ENCODE results near the gene RNF39. TPM values are rescaled to one million over a fixed set of nuclear protein-coding genes. Genes with fewer than 3 reads are reported as not detected.
"Not testable (repeated sequence)": the region's sequence is repeated elsewhere in the genome, so short reads cannot be mapped to it uniquely, and the experiment has no call there.

The RNF39 gene, protein sequence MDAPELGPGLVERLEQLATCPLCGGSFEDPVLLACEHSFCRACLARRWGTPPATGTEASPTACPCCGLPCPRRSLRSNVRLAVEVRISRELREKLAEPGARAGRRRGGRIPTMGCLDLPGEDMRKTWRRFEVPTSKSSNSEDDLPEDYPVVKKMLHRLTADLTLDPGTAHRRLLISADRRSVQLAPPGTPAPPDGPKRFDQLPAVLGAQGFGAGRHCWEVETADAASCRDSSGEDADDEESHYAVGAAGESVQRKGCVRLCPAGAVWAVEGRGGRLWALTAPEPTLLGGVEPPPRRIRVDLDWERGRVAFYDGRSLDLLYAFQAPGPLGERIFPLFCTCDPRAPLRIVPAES
- total RNA-seq (2014; rRNA removed; shearing (Covaris generic); ENCODE audit: low replicate concordance): not detected in 2 replicates

DNA sequence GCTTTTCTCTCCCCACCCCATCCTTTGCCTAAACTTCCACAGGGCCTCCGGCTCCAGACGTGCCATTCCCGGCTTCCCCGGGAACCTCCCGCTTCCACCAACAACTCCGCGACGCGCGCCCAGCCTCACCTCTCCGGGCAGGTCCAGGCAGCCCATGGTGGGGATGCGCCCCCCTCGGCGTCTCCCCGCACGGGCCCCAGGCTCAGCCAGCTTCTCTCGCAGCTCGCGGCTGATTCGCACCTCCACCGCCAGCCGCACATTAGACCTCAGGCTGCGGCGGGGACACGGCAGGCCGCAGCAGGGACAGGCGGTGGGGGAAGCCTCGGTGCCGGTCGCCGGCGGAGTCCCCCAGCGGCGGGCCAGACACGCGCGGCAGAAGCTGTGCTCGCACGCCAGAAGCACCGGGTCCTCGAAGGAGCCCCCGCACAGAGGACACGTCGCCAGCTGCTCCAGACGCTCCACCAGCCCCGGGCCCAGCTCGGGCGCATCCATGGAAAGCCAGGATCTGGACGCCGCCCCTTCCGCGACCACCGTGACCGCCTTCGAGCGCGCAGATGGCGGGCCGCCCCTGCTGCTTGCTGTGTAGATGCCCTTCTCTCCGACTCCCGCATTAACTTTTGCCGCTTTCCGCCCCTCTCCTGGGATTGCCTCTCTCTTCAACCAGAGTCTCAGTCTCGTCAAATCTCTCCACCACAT, at the start of gene RNF39:
TSS of gene RNF39 (minus strand) at position 676 of the 696 bp plus-strand sequence. CDS start at position 492, 184 bp downstream.
- no peaks in the 10 kb centered on the region for H3K79me2 ChIP-seq (ENCODE audit: low read length)
- no peaks in the 10 kb centered on the region for H3K9me2 ChIP-seq (replicated peaks; ENCODE audit: insufficient read depth, low read length)
- no peak within 1 kb of the TSS for H2AFZ ChIP-seq (ENCODE audit: low read length)
- no peaks in the 10 kb centered on the region for H3K27me3 ChIP-seq (ENCODE audit: low read length)
- no peak for DNase-seq
- H3K9ac ChIP-seq (ENCODE audit: low read length): no peak within 1 kb of the TSS
- no peak within 1 kb of the TSS for H3K4me3 ChIP-seq (ENCODE audit: low read length)
- H3K4me2 ChIP-seq (ENCODE audit: low read depth, low read length, poor library complexity, severe bottlenecking): no peak within 1 kb of the TSS
- no peak within 1 kb of the TSS for H3K27ac ChIP-seq (ENCODE audit: low read length)
- no peaks in the 10 kb centered on the region for H3K9me3 ChIP-seq (ENCODE audit: low read length)
- H3K4me1 ChIP-seq (ENCODE audit: low read length): no peaks in the 10 kb centered on the region
- no peaks in the 10 kb centered on the region for H4K20me1 ChIP-seq (ENCODE audit: insufficient read depth, low read depth, low read length)
- no peaks in the 10 kb centered on the region for H3K36me3 ChIP-seq (ENCODE audit: insufficient read depth, low read length)

DNA sequence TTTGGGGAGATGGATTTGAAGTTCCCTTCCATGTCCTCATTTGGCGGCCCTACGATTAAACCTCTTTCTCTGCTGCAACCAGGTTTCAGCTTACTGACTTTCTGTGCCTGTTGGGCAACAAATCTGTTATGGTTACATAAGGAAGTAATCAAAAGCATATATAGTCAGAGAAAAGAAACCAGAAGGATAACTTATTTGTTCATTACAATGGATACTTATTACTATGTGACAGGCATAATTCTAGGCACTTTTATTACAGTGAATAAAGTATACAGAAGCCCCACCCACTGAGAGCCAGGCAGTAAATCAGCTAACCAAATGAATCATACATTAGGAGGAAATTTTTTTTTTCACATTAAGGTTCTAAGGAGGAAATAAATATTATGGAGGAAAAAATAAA, 46.9 kb upstream of the RNF39 start:
- Histone ChIP-seq H2AFZ (ENCODE audit: low read length) (no peak overlapping the region), H4K20me1 (ENCODE audit: insufficient read depth, low read depth, low read length) (no peaks in the 10 kb centered on the region), H3K9ac (ENCODE audit: low read length) (no peak overlapping the region), H3K4me1 (ENCODE audit: low read length) (no peaks in the 10 kb centered on the region), H3K9me2 (replicated peaks; ENCODE audit: insufficient read depth, low read length) (no peaks in the 10 kb centered on the region), H3K4me2 (ENCODE audit: low read depth, low read length, poor library complexity, severe bottlenecking) (no peak overlapping the region), H3K79me2 (ENCODE audit: low read length) (no peaks in the 10 kb centered on the region), H3K4me3 (ENCODE audit: low read length) (no peak overlapping the region), H3K36me3 (ENCODE audit: insufficient read depth, low read length) (no peaks in the 10 kb centered on the region), H3K27me3 (ENCODE audit: low read length) (no peaks in the 10 kb centered on the region), H3K27ac (ENCODE audit: low read length) (no peak overlapping the region), H3K9me3 (ENCODE audit: low read length) (no peaks in the 10 kb centered on the region)
- DNase-seq: no peak

DNA sequence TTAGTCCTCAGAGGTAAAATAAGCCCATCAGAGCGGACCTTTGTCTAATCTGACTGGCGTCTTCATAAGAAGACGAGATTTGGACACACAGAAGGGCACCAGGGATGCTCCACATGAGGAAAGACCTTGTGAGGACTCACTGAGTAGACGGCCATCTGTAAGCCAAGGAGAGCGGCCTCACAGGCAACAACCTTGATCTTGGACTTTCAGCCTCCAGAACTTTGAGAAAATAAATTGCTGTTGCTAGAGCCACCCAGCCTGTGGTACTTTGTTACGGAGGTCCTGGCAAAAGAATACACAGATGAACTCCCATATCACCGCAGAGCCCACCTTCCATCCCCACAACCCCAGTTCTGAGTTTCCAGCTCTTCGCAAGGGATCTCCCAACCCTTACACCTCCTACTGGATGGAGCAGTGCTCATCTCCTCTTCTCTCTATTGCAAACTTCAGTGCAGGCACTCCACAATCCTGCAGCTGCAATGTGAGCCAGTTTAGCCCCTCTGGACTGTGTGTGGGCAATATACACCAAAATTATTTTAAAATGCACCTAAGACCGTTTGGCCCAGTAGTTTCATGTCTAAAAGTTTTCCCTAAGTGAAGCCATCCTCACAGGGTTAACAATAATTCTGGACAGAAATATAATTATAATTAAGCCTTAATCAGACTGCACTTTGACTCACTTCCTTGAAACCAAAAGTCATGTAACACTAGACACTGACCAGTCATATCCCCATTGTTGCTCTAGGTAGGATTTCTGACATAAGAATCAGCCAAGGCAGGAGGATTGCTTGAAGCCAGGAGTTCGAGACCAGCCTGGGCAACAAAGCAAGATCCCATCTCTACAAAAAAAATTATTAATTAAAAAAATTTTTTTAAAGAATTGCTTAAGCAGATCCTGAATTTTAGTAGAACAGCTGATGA, 46.1 kb upstream of the RNF39 start:
- Histone ChIP-seq H3K36me3 (ENCODE audit: insufficient read depth, low read length) (no peaks in the 10 kb centered on the region), H3K27ac (ENCODE audit: low read length) (no peak overlapping the region), H4K20me1 (ENCODE audit: insufficient read depth, low read depth, low read length) (no peaks in the 10 kb centered on the region), H3K4me1 (ENCODE audit: low read length) (no peaks in the 10 kb centered on the region), H3K79me2 (ENCODE audit: low read length) (no peaks in the 10 kb centered on the region), H3K9me2 (replicated peaks; ENCODE audit: insufficient read depth, low read length) (no peaks in the 10 kb centered on the region), H3K4me2 (ENCODE audit: low read depth, low read length, poor library complexity, severe bottlenecking) (no peak overlapping the region), H3K4me3 (ENCODE audit: low read length) (no peak overlapping the region), H3K27me3 (ENCODE audit: low read length) (no peaks in the 10 kb centered on the region), H3K9me3 (ENCODE audit: low read length) (no peaks in the 10 kb centered on the region), H3K9ac (ENCODE audit: low read length) (no peak overlapping the region), H2AFZ (ENCODE audit: low read length) (no peak overlapping the region)
- DNase-seq: no peak

DNA sequence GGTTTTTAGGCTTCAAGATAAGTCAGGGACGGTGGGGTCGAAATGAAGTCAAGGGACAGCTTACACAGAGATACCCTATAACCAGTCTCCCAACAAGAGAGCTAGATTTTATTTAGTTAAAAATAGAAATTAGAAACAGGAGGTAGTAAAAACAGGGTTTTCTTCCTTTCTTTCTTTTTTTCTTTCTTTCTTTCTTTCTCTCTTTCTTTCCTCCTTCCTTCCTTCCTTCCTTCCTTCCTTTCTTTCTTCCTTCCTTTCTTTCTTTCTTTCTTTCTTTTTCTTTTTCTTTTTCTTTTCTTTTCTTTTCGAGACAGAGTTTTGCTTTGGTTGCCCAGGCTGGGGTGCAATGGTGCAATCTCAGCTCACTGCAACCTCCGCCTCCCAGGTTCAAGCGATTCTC, 43.1 kb upstream of the RNF39 start:
- not testable (repeated sequence) for H3K9me3 ChIP-seq (ENCODE audit: low read length); H3K4me3 ChIP-seq (ENCODE audit: low read length); H3K4me1 ChIP-seq (ENCODE audit: low read length); H3K27ac ChIP-seq (ENCODE audit: low read length); H3K79me2 ChIP-seq (ENCODE audit: low read length); H3K9me2 ChIP-seq (replicated peaks; ENCODE audit: insufficient read depth, low read length); DNase-seq; H4K20me1 ChIP-seq (ENCODE audit: insufficient read depth, low read depth, low read length); H2AFZ ChIP-seq (ENCODE audit: low read length); H3K9ac ChIP-seq (ENCODE audit: low read length); H3K27me3 ChIP-seq (ENCODE audit: low read length); H3K36me3 ChIP-seq (ENCODE audit: insufficient read depth, low read length); H3K4me2 ChIP-seq (ENCODE audit: low read depth, low read length, poor library complexity, severe bottlenecking)

GRCh38 chr6:30116724-30117123, 41.2 kb upstream of the RNF39 start:
- Histone ChIP-seq H3K9ac (ENCODE audit: low read length) (no peak overlapping the region), H3K79me2 (ENCODE audit: low read length) (no peaks in the 10 kb centered on the region), H3K9me3 (ENCODE audit: low read length) (no peaks in the 10 kb centered on the region), H3K27ac (ENCODE audit: low read length) (no peak overlapping the region), H3K27me3 (ENCODE audit: low read length) (no peaks in the 10 kb centered on the region), H2AFZ (ENCODE audit: low read length) (no peak overlapping the region), H3K4me2 (ENCODE audit: low read depth, low read length, poor library complexity, severe bottlenecking) (no peak overlapping the region), H3K4me1 (ENCODE audit: low read length) (no peaks in the 10 kb centered on the region), H3K9me2 (replicated peaks; ENCODE audit: insufficient read depth, low read length) (no peaks in the 10 kb centered on the region), H4K20me1 (ENCODE audit: insufficient read depth, low read depth, low read length) (no peaks in the 10 kb centered on the region), H3K4me3 (ENCODE audit: low read length) (no peak overlapping the region), H3K36me3 (ENCODE audit: insufficient read depth, low read length) (no peaks in the 10 kb centered on the region)
- DNase-seq: no peak

DNA sequence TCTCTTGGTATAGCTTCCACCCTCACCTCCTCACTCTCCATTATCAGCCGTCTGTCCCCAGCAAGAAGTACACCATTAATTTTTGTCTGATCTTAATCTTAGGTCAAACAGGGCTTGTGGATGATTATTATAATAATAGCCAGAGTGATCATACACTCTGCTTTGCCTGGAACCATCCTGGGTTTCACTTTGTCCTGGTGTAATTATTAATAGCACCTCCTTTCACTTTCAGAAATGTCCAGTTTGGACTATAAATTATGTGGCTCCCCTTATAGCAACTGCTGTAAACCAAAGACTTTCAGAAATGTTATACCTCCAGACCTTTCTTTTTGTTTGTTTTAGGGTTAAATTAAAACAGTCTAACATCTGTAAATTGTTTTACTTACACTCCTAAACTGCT, 38.3 kb upstream of the RNF39 start:
- H3K79me2 ChIP-seq (ENCODE audit: low read length): no peaks in the 10 kb centered on the region
- 0 out of 2 replicates have a peak, but pooled peaks cover 4% of the 10 kb centered on the region for H3K4me1 ChIP-seq (ENCODE audit: low read length)
- H3K27ac ChIP-seq (ENCODE audit: low read length): no peak overlapping the region
- no peaks in the 10 kb centered on the region for H3K9me3 ChIP-seq (ENCODE audit: low read length)
- H2AFZ ChIP-seq (ENCODE audit: low read length): no peak overlapping the region
- H3K9ac ChIP-seq (ENCODE audit: low read length): no peak overlapping the region
- H4K20me1 ChIP-seq (ENCODE audit: insufficient read depth, low read depth, low read length): no peaks in the 10 kb centered on the region
- DNase-seq: no peak
- H3K36me3 ChIP-seq (ENCODE audit: insufficient read depth, low read length): no peaks in the 10 kb centered on the region
- H3K4me2 ChIP-seq (ENCODE audit: low read depth, low read length, poor library complexity, severe bottlenecking): no peak overlapping the region
- H3K27me3 ChIP-seq (ENCODE audit: low read length): no peaks in the 10 kb centered on the region
- H3K4me3 ChIP-seq (ENCODE audit: low read length): no peak overlapping the region
- no peaks in the 10 kb centered on the region for H3K9me2 ChIP-seq (replicated peaks; ENCODE audit: insufficient read depth, low read length)

DNA sequence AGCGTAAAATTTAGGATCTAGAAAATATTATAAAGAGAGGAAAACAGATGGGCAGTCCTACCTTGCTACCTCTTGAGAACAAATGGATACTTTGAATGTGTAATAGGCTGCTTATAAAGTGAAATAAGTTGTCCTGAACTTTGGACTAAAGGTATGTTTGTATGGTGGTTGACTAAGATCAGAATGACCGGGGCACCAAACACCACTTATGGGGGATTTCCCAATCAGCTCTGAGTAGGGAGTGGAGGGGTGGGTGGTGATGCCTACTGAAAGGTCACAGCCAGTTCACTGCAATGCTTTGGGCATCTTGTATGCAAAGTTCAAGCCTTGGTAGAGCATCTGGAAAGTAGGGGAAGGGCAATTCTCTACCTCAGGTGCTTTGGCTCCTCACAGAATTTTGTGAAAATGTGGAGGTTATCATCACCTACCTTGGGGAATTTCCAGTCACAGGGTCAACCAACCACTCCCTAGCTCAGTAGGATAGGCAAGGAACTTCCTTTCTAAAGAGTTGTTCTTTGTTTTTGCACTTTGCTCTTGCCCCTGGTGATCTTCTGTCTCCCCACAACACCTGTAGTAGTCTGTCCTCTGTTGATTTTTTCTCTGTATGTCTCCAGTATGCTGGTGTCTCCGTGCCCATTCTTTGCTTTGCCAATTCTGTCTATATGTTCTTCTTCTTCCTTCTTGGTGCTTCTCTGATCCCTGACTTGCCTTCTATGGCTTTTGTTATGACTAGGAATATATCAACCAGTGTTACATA, 37.6 kb upstream of the RNF39 start, which contains the start of gene TRIM31:
TSS of gene TRIM31 (minus strand) at position 88 of the 757 bp plus-strand sequence. CDS start 285 bp downstream, outside the sequence.
- H3K4me1 ChIP-seq (ENCODE audit: low read length): 0 out of 2 replicates have a peak, but pooled peaks cover 4% of the 10 kb centered on the region
- no peaks in the 10 kb centered on the region for H3K79me2 ChIP-seq (ENCODE audit: low read length)
- H3K36me3 ChIP-seq (ENCODE audit: insufficient read depth, low read length): no peaks in the 10 kb centered on the region
- no peaks in the 10 kb centered on the region for H3K9me3 ChIP-seq (ENCODE audit: low read length)
- no peaks in the 10 kb centered on the region for H4K20me1 ChIP-seq (ENCODE audit: insufficient read depth, low read depth, low read length)
- no peak within 1 kb of the TSS for H2AFZ ChIP-seq (ENCODE audit: low read length)
- DNase-seq: no peak
- no peak within 1 kb of the TSS for H3K4me3 ChIP-seq (ENCODE audit: low read length)
- no peak within 1 kb of the TSS for H3K27ac ChIP-seq (ENCODE audit: low read length)
- no peaks in the 10 kb centered on the region for H3K27me3 ChIP-seq (ENCODE audit: low read length)
- H3K4me2 ChIP-seq (ENCODE audit: low read depth, low read length, poor library complexity, severe bottlenecking): no peak within 1 kb of the TSS
- no peaks in the 10 kb centered on the region for H3K9me2 ChIP-seq (replicated peaks; ENCODE audit: insufficient read depth, low read length)
- no peak within 1 kb of the TSS for H3K9ac ChIP-seq (ENCODE audit: low read length)

All from Karpas-422 (cell line).